IMR-90 (cell line): ENCODE results near the gene GFM1. TPM values are rescaled to one million over a fixed set of nuclear protein-coding genes. Genes with fewer than 3 reads are reported as not detected.

ENCODE experiments used
- ATAC-seq: fragments of 200-7000 bp; cut with Tn5 transposase; 2 replicates; pipeline ENCODE4 v1.9.1; 2020; ENCODE audit warnings: low read depth, mild to moderate bottlenecking, moderate library complexity
- BruUV-seq: library from RNA; stranded (reverse); fragments of 400-500 nt; replicated peaks from 2 replicates; lab custom pipeline; 2021; lab: Mats Ljungman, UMichigan
- CTCF ChIA-PET: fragments of 300-600 bp; formaldehyde crosslinking; extraction: SDS; loops from one replicate; lab custom pipeline; 2021; ENCODE audit warnings: antibody characterized with exemption; lab: Yijun Ruan, JAX
- POLR2A ChIA-PET: fragments of 300-600 bp; sonication (Branson Sonifier 250); formaldehyde crosslinking; loops from one replicate; lab custom pipeline; 2022; ENCODE audit warnings: antibody characterized with exemption; ENCODE audit not compliant: unreplicated experiment; lab: Charles Lee
- DNase-seq: peaks from one replicate; pipeline ENCODE4 v3.0.0; 2013
- H2AFZ ChIP-seq: replicated peaks from 2 replicates; pipeline ENCODE3; 2013; ENCODE audit warnings: low read length, mild to moderate bottlenecking; ENCODE audit not compliant: poor library complexity
- H2AK5ac ChIP-seq: 2 replicates; pipeline ENCODE4 v1.6.1; 2013; ENCODE audit warnings: low read depth, low read length, inconsistent platforms
- H2AK9ac ChIP-seq: replicated peaks from 2 replicates; pipeline ENCODE3; 2013; ENCODE audit warnings: mild to moderate bottlenecking, low read depth, low read length, moderate library complexity; ENCODE audit not compliant: poor library complexity
- H2BK120ac ChIP-seq: 2 replicates; pipeline ENCODE4 v1.6.1; 2013; ENCODE audit warnings: low read depth, low read length, inconsistent platforms
- H2BK15ac ChIP-seq: 3 replicates; pipeline ENCODE4 v1.6.1; 2013; ENCODE audit warnings: low read depth, low read length, inconsistent platforms
- H2BK20ac ChIP-seq: 2 replicates; pipeline ENCODE4 v1.6.1; 2013; ENCODE audit warnings: low read depth, mild to moderate bottlenecking, inconsistent platforms, low read length, moderate library complexity
- H2BK5ac ChIP-seq: 2 replicates; pipeline ENCODE4 v1.6.1; 2013; ENCODE audit warnings: mild to moderate bottlenecking, low read depth, low read length, inconsistent platforms; ENCODE audit not compliant: poor library complexity, severe bottlenecking
- H3K14ac ChIP-seq: replicated peaks from 2 replicates; pipeline ENCODE4 v1.6.1; 2013; ENCODE audit warnings: low read depth, low read length, inconsistent platforms
- H3K18ac ChIP-seq: 2 replicates; pipeline ENCODE4 v1.6.1; 2013; ENCODE audit warnings: low read depth, low read length, control low read depth
- H3K23ac ChIP-seq: 2 replicates; pipeline ENCODE4 v1.6.1; 2013; ENCODE audit warnings: low read depth, low read length, inconsistent platforms
- H3K27ac ChIP-seq: 2 replicates; pipeline ENCODE4 v1.5.1; 2013; ENCODE audit warnings: mild to moderate bottlenecking, control low read depth, low read length; ENCODE audit not compliant: insufficient read depth
- H3K27me3 ChIP-seq: 2 replicates; pipeline ENCODE4 v1.6.1; 2013; ENCODE audit warnings: low read length; ENCODE audit not compliant: control insufficient read depth, insufficient read depth
- H3K36me3 ChIP-seq: 2 replicates; pipeline ENCODE4 v1.6.1; 2013; ENCODE audit warnings: low read length, mixed read lengths; ENCODE audit not compliant: control insufficient read depth, insufficient read depth
- H3K4ac ChIP-seq: 2 replicates; pipeline ENCODE4 v1.6.1; 2013; ENCODE audit warnings: low read depth, low read length, inconsistent platforms
- H3K4me1 ChIP-seq: 2 replicates; pipeline ENCODE4 v1.6.1; 2013; ENCODE audit warnings: low read length, mixed read lengths; ENCODE audit not compliant: control insufficient read depth, insufficient read depth
- H3K4me2 ChIP-seq: 2 replicates; pipeline ENCODE4 v1.6.1; 2013; ENCODE audit warnings: low read depth, mild to moderate bottlenecking, control low read depth, low read length, moderate library complexity
- H3K4me3 ChIP-seq: 2 replicates; pipeline ENCODE4 v1.5.1; 2013; ENCODE audit warnings: low read depth, mild to moderate bottlenecking, control low read depth, low read length, moderate library complexity; ENCODE audit not compliant: insufficient read depth
- H3K56ac ChIP-seq: 2 replicates; pipeline ENCODE4 v1.6.1; 2013; ENCODE audit warnings: low read length, inconsistent platforms; ENCODE audit not compliant: insufficient read depth; ENCODE audit errors: extremely low read depth
- H3K79me1 ChIP-seq, 2 experiments: 2 replicates each; pipeline ENCODE4 v1.6.1; 2013; ENCODE audit warnings: low read length in 2 of 2, inconsistent platforms in 1 of 2, low read depth in 1 of 2
- H3K9ac ChIP-seq: 2 replicates; pipeline ENCODE4 v1.6.1; 2013; ENCODE audit warnings: low read depth, low read length, control low read depth
- H3K9me1 ChIP-seq: 2 replicates; pipeline ENCODE4 v1.6.1; 2013; ENCODE audit warnings: low read length, inconsistent platforms; ENCODE audit not compliant: insufficient read depth
- H3K9me3 ChIP-seq: 2 replicates; pipeline ENCODE4 v1.6.1; 2013; ENCODE audit warnings: low read length; ENCODE audit not compliant: control insufficient read depth, insufficient read depth
- H4K20me1 ChIP-seq: 2 replicates; pipeline ENCODE4 v1.6.1; 2013; ENCODE audit warnings: low read length, inconsistent platforms; ENCODE audit not compliant: insufficient read depth
- H4K5ac ChIP-seq: 2 replicates; pipeline ENCODE4 v1.6.1; 2013; ENCODE audit warnings: mild to moderate bottlenecking, low read depth, low read length, control low read depth
- H4K8ac ChIP-seq, 2 experiments: 2 replicates each; pipeline ENCODE4 v1.6.1; 2013; ENCODE audit warnings: low read depth in 2 of 2, low read length in 2 of 2, control low read depth in 1 of 2, inconsistent platforms in 1 of 2
- H4K91ac ChIP-seq: 2 replicates; pipeline ENCODE4 v1.6.1; 2013; ENCODE audit warnings: low read depth, low read length, inconsistent platforms; ENCODE audit not compliant: insufficient read depth
- ELK1 ChIP-seq: fragments of 150-350 bp; IDR thresholded peaks from 2 replicates; pipeline ENCODE4 v1.6.1; 2016; ENCODE audit warnings: low read depth, mild to moderate bottlenecking, low read length, moderate library complexity, borderline replicate concordance
- MAFK ChIP-seq: IDR thresholded peaks from 2 replicates; pipeline ENCODE4 v1.6.1; 2012; ENCODE audit warnings: low read depth, low read length, improper control_type of control experiment
- RFX5 ChIP-seq: IDR thresholded peaks from 2 replicates; pipeline ENCODE4 v1.8.0; 2012; ENCODE audit warnings: low read depth, mild to moderate bottlenecking, low read length, moderate library complexity
- WGBS, 2 experiments: methylation state at CpG; one replicate each; pipeline versions ENCODE4 v1.1.5 to v1.1.7; 2013; ENCODE audit warnings: missing lambda C conversion rate in 2 of 2; ENCODE audit not compliant: insufficient read length in 1 of 2; ENCODE audit errors: extremely low coverage in 2 of 2; 5-methylcytosine and 5-hydroxymethylcytosine counted together
- dilution Hi-C: fragments of 300-500 bp; cut with HindIII; formaldehyde crosslinking; loops from one replicate; pipeline ENCODE4 v1.14.3; 2018; ENCODE audit warnings: low sequenced_read_pairs; ENCODE audit not compliant: unreplicated experiment
- in situ Hi-C: fragments of 300-500 bp; cut with MboI; formaldehyde crosslinking; loops from 3 replicates; pipeline ENCODE4 v1.14.3; 2019; ENCODE audit warnings: low sequenced_read_pairs, inconsistent platforms, mixed read lengths
- intact Hi-C: fragments of 100-400 bp; cut with micrococcal nuclease; formaldehyde crosslinking; loops from 2 replicates; pipeline ENCODE4 v1.10.0; 2022
- polyA plus RNA-seq, 3 experiments: library from polyadenylated mRNA; depleted of rRNA; stranded (reverse); fragments of >200 nt; gene quantifications; 2 replicates each; pipeline ENCODE4 v1.2.3, GENCODE V29; 2012; ENCODE audit warnings: low replicate concordance in 1 of 3
- total RNA-seq: library from RNA; depleted of rRNA; stranded (reverse); fragments of >200 nt; gene quantifications from 2 replicates; pipeline ENCODE4 v1.2.3, GENCODE V29; 2012

GFM1 gene
- total and polyA plus RNA-seq, 2 of the 4 experiments (the other 2 are of a cell fraction): 12.4 to 36.0 TPM

GRCh38 chr3:158617982-158618875, 26.1 kb upstream of the GFM1 start:
- DNase-seq: no peak
- no peak overlapping the region for H2BK20ac ChIP-seq
- no peak overlapping the region for H2BK120ac ChIP-seq
- ChIA-PET CTCF (no interaction called here), POLR2A (interaction anchor here (0.6 kb wide), 1 partner anchor 969 kb away, joined by 3 read pairs; no protein-coding TSS in a partner anchor)
- H3K9ac ChIP-seq: no peak overlapping the region
- H2AK9ac ChIP-seq: no peak overlapping the region
- H2AFZ ChIP-seq: no peak overlapping the region
- no peaks in the 10 kb centered on the region for H3K4me1 ChIP-seq
- H3K36me3 ChIP-seq: no peaks in the 10 kb centered on the region
- no peak overlapping the region for H2BK15ac ChIP-seq
- intact Hi-C loops (no loop called here), in situ Hi-C loops (no loop called here), dilution Hi-C loops (no loop called here)
- no peak overlapping the region for H3K4ac ChIP-seq
- ATAC-seq: no peak
- H3K27me3 ChIP-seq: no peaks in the 10 kb centered on the region
- no peaks in the 10 kb centered on the region for H4K20me1 ChIP-seq
- no peak overlapping the region for H2AK5ac ChIP-seq
- no peak overlapping the region for H2BK5ac ChIP-seq
- H3K27ac ChIP-seq: no peak overlapping the region
- no peak overlapping the region for H3K4me2 ChIP-seq
- no TSS peak for BruUV-seq
- no peak for TF ChIP-seq RFX5
- TF ChIP-seq ELK1: no peak
- peak; percentile 45 for TF ChIP-seq MAFK
- peaks cover 6% of the 10 kb centered on the region; the same call in 1 of the 2 replicates for H3K9me3 ChIP-seq
- no peak overlapping the region for H4K8ac ChIP-seq
- H4K91ac ChIP-seq: no peak overlapping the region
- no peak overlapping the region for H3K56ac ChIP-seq
- no peak overlapping the region for H4K5ac ChIP-seq
- whole genome bisulfite sequencing, 2 experiments: no CpG with 5 or more reads among the region's 1 CpG
- no peaks in the 10 kb centered on the region for H3K9me1 ChIP-seq
- no peak overlapping the region for H3K18ac ChIP-seq
- H3K79me1 ChIP-seq: no peaks in the 10 kb centered on the region
- H3K23ac ChIP-seq: no peak overlapping the region
- no peak overlapping the region for H3K4me3 ChIP-seq
- no peak overlapping the region for H3K14ac ChIP-seq
